ENCODE measurements around the gene DGCR6. TPM values are rescaled to one million over a fixed set of nuclear protein-coding genes. Genes with fewer than 3 reads are reported as not detected.
A peak's percentile ranks its signal among the peaks of the same experiment; 100 is the strongest.
"Not testable (repeated sequence)": the region's sequence is repeated elsewhere in the genome, so short reads cannot be mapped to it uniquely, and the experiment has no call there.

Gene DGCR6
- total RNA-seq (2014; rRNA removed; shearing (Covaris generic)) = 0.62 and 0.81 TPM in 2 replicates

GRCh38 chr22:18905540-18906409, at the start of gene DGCR6:
Gene DGCR6 (plus strand): TSS chr22:18906320. CDS start chr22:18906375, 55 bp downstream.
- DNase-seq (ENCODE audit: low read depth) = no peak

DNA sequence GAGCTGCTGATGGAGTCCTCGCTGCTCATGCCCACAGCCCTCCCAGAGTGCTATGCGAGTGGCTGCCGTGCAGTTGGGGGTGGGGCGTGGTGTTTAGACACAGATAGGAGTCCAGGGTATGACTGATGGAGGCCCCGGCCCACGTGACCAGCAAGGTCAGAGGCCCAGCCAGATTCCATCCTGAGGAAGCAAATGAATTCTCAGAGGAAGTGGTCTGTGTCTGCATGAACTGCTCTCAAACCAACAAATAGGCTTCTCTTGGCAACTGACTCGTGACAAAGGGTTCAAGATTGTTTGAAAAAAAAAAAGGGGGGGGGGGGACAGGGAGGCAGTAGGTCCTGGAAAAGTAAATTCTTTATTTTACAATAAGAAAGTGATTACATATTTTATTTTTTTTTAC, 46.8 kb upstream of the DGCR6 start:
- not testable (repeated sequence) for DNase-seq (ENCODE audit: low read depth)

DNA sequence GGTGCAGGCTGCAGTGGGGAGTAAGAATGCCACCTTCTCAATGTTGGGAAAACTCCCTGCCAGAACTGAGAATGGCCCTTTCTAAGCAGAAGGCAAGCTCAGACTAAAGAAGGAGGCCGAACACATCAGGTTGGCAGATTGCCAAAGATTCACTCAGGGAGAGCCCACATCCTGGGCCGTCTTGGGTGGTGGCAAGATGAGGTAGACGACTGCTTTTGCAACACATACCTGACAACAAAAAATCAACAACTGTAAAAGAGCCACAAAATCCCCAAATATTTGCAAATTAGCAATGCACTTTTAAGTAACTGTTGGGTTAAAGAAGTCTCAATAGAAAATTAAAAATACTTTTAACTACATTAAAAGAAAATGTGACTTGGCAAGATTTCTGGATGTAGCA, 24.9 kb upstream of the DGCR6 start:
- not testable (repeated sequence) for DNase-seq (ENCODE audit: low read depth)

GRCh38 chr22:18884465-18884864, 21.7 kb upstream of the DGCR6 start:
- not testable (repeated sequence) for DNase-seq (ENCODE audit: low read depth)

DNA sequence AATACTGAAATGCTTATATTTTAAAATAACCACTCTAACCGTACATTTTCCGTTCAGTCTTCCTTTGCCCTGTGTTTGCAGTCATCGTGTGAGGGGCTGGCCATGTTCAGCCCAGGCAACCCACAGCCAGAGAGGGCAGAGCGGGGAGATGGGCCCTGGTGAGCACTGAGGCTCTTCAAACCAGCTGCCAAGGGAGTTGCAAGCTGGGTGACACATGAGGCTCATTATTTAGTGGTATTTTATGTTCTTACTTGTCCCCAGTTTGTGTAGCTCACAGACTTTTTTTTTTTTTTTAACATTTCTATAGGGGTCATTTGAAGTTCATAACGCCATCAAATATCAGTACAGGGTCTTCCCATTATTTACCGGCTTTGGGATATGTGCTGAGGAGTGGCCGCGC, 18.0 kb upstream of the DGCR6 start:
- DNase-seq (ENCODE audit: low read depth) = no peak

DNA sequence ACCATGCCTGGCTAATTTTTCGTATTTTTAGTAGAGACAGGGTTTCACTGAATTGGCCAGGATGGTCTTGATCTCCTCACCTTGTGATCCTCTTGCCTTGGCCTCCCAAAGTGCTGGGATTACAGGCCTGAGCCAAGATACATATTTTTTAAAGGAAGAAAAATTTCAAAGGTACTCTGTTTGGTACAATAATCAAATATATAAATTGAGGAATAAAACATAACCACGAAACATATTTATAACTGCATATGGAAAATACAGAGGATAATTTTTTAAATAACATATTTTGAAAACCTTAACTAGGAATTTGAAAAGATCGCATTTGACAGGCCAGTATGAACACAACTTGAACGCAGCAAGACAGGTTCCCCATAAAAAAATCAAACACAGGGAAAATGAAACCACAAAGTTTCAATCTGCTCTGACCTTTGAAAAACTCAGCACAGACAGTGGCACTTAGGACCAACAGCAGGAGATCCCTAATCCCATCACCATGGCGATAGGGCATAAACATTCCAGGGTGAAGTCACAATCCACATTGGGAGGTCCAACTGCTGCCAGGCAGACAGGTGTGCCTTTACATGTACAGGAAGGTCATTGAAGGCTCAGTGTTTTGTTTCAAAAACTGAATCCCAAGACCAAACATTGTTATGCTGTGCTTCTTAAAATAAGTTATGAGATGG, 15.5 kb upstream of the DGCR6 start:
- not testable (repeated sequence) for DNase-seq (ENCODE audit: low read depth)

DNA sequence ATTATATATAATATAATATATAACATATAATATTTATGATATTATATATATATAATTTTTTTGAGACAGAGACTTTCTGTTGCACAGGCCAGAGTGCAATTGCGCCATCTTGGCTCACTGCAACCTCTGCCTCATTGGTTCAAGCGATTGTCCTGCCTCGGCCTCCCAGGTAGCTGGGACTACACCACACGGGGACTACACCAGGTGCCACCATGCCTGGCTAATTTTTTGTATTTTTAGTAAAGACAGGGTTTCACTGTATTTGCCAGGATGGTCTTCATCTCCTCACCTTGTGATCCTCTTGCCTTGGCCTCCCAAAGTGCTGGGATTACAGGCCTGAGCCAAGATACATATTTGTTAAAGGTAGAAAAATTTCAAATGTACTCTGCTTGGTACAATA, 12.3 kb upstream of the DGCR6 start:
- DNase-seq (ENCODE audit: low read depth) = not testable (repeated sequence)

- peak; percentile 0 for DNase-seq (ENCODE audit: low read depth)
These were observed 10.0 kb upstream of the DGCR6 start for GRCh38 chr22:18896037-18896657.

DNA sequence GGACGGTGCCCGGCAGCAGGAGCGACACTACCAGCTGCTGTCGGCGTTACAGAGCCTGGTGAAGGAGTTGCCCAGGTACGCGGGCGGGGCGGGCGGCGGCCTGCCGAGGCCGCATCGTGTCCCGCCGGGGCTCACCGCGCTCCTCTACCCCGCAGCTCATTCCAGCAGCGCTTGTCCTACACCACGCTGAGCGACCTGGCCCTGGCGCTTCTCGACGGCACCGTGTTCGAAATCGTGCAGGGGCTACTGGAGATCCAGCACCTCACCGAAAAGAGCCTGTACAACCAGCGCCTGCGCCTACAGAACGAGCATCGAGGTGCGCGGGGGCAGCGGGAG, 258 bp downstream of the DGCR6 start:
- DNase-seq (ENCODE audit: low read depth) = not testable (repeated sequence)

DNA sequence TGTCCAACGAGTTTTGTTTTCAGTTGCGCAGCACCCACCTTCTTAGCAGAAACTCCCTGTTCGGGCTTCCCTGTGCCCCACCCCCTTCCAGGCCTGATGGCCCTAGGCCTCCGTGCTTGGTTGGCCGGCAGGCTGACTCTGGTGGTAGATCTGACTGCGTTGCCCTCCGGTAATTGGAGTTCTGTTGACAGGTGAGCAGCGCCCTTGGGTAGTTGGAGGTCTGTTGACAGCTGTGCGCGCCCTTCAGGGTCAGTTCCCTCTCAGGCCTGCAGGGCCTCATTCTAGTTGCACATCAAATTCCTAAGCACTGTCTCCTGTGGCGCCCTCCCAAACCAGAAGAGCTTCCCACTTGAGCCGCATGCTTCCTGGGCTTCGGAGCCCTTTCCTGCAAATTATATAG, 776 bp downstream of the DGCR6 start:
- DNase-seq (ENCODE audit: low read depth) = no peak

DNA sequence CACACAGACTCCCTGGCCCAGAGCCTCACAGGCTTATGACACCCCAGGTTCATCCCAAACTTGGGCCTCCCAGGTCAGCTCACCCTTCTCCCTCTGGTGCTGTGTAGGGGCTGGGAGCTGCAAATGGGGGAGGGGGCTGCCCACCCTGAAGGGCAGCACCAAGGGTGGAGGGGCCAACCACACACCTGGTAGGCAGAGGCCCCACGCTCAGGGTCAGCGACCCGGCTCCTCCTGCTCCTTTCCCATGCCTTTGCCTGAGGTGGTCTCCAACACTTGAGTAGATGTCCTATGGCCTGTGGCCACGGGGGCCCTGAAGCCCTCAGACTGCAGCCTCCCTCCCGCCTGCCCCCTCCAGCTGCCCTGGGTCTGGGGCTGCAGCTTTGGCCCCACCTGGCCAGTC, 3.4 kb downstream of the DGCR6 start:
- no peak for DNase-seq (ENCODE audit: low read depth)

GRCh38 chr22:18911535-18911934, 5.4 kb downstream of the DGCR6 start:
- DNase-seq (ENCODE audit: low read depth) = not testable (repeated sequence)

DNA sequence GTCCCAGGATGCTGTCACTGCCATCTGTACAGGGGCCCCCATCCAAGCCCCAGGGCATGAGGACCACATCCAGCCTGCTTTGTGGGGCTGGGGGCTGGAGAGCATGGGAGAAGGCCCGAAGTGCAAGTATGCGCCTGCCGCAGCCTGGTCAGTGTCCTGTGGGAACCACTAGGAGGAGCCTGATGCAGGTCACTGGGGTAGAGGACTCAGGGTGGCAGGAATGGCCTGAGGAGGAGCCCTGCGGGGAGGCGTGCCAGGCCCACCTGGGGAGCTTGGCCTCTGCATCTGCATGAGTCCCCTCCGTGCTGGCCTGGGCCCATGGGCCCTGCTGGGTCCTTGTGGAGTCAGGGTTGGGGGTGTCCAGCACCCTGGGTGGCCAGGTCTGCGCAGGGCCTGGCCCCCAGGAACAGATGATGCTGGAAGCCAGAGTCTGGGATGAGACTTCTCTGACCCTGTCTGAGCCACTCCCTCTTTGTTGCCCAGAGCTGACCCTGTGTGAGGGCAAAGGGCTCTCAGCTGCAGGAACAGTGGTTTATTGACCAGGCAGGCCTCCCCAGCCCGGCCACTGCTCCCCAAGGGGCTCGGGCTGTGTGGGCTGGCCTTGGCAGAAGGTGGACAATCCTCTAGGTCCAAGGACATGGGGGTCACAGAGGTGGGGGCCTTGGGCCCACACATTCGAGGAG, 6.3 kb downstream of the DGCR6 start:
- DNase-seq (ENCODE audit: low read depth) = not testable (repeated sequence)

- not testable (repeated sequence) for DNase-seq (ENCODE audit: low read depth)
These were observed 8.4 kb downstream of the DGCR6 start for GRCh38 chr22:18914558-18914957.

DNA sequence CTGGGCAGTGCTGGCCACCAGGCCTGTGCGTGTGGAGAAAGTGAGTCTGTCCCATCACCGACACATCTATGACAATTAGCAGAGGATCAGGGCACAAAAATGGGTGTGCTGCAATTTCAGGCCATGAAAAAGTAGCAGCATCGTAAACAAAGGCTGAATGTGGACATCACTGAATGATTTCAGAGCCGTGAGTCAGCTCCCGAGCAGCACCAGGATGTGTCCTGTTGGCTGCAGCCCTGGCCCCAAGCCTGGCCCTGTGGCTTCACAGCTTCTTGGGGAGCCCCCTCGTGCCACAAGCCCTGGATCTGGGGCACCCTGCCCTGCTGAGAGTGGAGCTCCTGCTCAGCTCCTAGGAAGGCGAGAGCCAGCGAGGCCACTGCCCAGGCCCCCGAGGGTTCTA, 9.4 kb downstream of the DGCR6 start:
- not testable (repeated sequence) for DNase-seq (ENCODE audit: low read depth)

- DNase-seq (ENCODE audit: low read depth) = not testable (repeated sequence)
These were observed 11.7 kb downstream of the DGCR6 start for GRCh38 chr22:18917818-18918217.

DNA sequence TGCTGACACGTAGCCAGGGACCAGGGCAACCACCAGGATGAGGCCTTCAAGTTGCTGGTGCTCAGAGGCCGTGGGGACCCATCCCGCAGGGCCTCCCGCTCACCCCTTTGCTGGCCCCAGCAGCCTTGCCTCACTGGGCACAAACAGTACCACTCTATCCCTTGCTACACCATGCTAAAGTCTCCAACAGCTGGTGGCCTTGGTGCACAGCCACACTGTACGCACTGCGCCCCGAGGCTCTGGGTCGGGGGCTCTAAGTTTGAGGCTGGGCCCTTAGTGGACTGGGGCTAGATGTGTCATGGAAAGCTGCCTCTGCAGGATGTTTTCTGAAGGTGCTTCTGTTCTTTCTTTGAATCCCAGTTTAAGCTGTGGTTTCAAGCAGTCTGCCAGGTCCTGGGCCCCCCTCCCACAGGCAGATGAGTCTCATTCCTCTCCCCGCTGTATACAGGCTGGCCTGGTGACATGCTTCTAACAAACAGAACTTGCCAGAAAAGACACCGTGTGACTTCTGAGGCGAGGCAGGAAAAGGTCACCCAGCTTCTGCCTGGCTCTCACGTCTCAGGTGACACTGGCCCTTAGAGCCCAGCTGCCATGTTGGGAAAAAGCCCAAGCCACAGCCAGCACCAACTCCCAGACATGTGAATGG, 14.3 kb downstream of the DGCR6 start:
- not testable (repeated sequence) for DNase-seq (ENCODE audit: low read depth)

DNA sequence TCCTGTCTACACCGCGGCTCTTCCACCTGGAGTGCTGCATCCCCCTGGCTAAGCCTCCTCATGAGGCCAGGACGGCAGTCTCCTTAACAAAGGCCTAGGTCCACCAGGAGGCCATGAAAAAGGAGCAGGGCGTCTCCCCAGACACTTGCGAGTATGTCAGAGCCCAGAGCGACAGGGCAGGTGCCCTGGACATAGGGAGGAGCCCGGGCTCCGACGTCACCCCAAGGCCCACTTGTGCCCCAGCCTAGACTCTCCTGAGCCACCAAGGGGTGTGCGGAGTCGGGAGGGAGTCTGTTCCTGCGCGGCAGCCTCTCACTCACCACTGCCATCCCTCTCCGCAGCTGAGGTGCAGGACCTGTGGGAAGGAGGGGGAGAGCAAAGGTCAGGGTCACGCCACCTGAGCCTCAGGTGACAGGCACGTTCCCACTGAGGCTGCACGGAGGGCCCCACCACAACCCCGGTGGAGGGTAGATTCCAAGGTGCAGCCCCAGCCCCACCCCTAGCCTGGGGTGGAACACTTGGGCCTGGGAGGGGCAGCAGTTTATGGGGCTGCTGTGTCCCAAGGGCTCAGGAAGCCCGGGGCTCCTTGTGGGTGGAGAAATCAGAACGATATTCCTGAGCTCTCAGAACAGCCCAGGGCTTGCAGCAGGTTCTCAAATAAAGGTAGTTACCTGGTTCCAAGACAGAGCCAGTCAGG, 19.4 kb downstream of the DGCR6 start:
- no peak for DNase-seq (ENCODE audit: low read depth)

DNA sequence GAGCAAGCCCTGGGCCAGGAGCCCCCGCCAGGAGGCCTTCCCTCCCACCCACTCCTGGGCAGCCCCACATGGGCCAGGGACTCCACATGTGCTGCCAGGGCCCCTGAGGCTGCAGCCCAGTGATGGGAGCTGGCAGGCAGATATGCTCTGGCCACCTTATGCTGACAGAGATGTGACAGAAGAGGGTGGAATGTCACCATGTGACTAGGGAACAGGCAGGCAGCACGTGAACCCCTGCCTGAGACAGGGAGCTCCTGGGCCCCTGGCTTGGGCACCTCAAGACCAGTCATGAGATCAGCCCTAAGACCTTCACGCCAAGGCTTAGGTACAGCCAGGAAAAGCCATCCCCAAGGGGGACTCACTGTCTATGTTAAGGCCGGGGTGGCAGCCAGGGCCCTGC, 20.9 kb downstream of the DGCR6 start:
- DNase-seq (ENCODE audit: low read depth) = no peak

- no peak for DNase-seq (ENCODE audit: low read depth)
These were observed 21.5 kb downstream of the DGCR6 start for GRCh38 chr22:18927573-18927972.

DNA sequence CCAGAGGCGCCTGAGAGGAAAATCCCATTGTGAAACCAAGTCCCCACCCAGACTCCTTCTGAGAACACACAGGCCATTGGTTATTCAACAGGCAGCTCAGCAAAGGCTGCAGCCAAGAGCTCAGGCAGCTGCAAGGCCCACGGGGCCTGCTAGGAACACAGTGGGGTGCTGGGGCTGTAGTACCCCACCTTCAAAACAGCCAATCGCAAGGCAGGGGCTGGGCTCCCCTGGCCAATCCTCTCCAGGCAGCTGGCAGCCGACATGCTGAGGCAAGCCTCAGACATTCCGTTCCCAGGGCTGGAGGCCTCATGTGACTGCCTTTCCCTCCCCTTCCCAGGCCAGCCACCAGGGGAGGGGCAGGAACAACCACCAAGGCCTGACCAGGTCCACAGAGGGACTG, 23.3 kb downstream of the DGCR6 start:
- DNase-seq (ENCODE audit: low read depth) = no peak
